ENCODE data around the gene ZNF605. TPM values are rescaled to one million over a fixed set of nuclear protein-coding genes. Genes with fewer than 3 reads are reported as not detected.
A peak's percentile ranks its signal among the peaks of the same experiment; 100 is the strongest.

ZNF605 gene
- total and polyA plus RNA-seq, 2 of the 8 experiments (the other 6 are each of a cell fraction or from before 2014, with no cell fraction given) = 3.6 to 20.3 TPM

DNA sequence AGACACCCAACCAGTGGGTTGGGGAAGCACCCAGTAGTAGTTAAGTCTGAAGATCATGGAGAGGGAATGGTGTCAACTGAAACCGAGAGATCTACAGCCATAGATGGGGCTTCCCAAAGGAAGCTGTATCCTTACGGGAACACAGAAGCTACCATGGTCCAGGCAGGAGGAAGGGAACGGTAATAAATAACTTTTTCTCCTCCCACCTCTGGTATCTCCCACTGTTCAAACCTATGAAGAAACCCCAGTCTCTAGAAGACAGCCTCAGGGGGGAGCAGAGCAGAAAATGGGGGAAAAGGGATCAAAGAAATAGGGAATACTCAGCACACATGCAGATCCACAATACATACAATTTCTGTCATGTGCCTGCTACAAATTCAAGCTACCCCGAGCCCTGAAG, 33.4 kb downstream of the ZNF605 start:
- no peaks in the 10 kb centered on the region for H3K79me2 ChIP-seq (ENCODE audit: control insufficient read depth in 1 of 2, insufficient read depth in 2 of 2, low read length in 2 of 2)
- FAIRE-seq = no peak

More for the DNA sequence above, 33.4 kb downstream of the ZNF605 start:
- no peak overlapping the region for H3K4ac ChIP-seq (replicated peaks; ENCODE audit: insufficient read length, low read depth, low read length)
- H3K9me3 ChIP-seq (ENCODE audit: insufficient read depth in 2 of 2, low read depth in 1 of 2, low read length in 1 of 2) = peaks cover 75 to 90% of the 10 kb centered on the region in 2 experiments
- WGBS, 2 experiments (ENCODE audit: extremely low coverage in 1 of 2, insufficient coverage in 1 of 2, insufficient read length in 1 of 2, insufficient replicate concordance in 2 of 2, low coverage in 1 of 2, low lambda C conversion rate in 2 of 2, missing lambda C conversion rate in 1 of 2) = 84% methylated on average over 4 of the region's 4 CpGs; no CpG with 5 or more reads in 1 of the 2 experiments
- no peaks in the 10 kb centered on the region for H3K27me3 ChIP-seq (replicated peaks in 1 of 4; ENCODE audit: control insufficient read depth in 3 of 4, extremely low read depth in 1 of 4, insufficient read depth in 3 of 4, low read length in 3 of 4)
- H3K4me3 ChIP-seq (ENCODE audit: extremely low read depth in 1 of 4, insufficient read depth in 2 of 4, low read depth in 3 of 4, low read length in 4 of 4) = no peak overlapping the region
- ChIA-PET POLR2A (ENCODE audit: partially characterized antibody) (interaction anchor here (1.3 kb wide), 1 partner anchor 8 kb away, joined by 4 read pairs; no protein-coding TSS in a partner anchor), CTCF (ENCODE audit: partially characterized antibody) (interaction anchor here (0.7 to 2.2 kb wide), 6 partner anchors 8 to 115 kb away, joined by 3 to 8 read pairs (median 4); no protein-coding TSS in a partner anchor)
- DNase-seq (ENCODE audit: low read depth in 1 of 2, low spot score in 2 of 2) = peak in 1 of 2 experiments; percentile 1
- H2BK15ac ChIP-seq (ENCODE audit: low read length) = no peak overlapping the region
- no peak for TF ChIP-seq NANOG (IDR thresholded peaks at IDR 0.05; ENCODE audit: insufficient read depth, low read depth, low read length, poor library complexity, severe bottlenecking)
- TF ChIP-seq ATF2 (IDR thresholded peaks at IDR 0.05; ENCODE audit: low read length) = no peak
- TF ChIP-seq CTBP2 (IDR thresholded peaks at IDR 0.05; ENCODE audit: borderline replicate concordance, insufficient read depth, insufficient read length, low read length) = no peak
- TF ChIP-seq MAFK (IDR thresholded peaks at IDR 0.05; ENCODE audit: low read depth, low read length) = no peak
- TF ChIP-seq BACH1 (IDR thresholded peaks at IDR 0.05; ENCODE audit: low read length) = no peak
- TF ChIP-seq RNF2 (IDR thresholded peaks at IDR 0.05; ENCODE audit: borderline replicate concordance, low read depth, low read length, missing control alignments, poor library complexity, severe bottlenecking) = no peak
- no peak for TF ChIP-seq RBBP5 (IDR thresholded peaks at IDR 0.05; ENCODE audit: borderline replicate concordance, low read depth, low read length)
- no peak for TF ChIP-seq HDAC2 (IDR thresholded peaks at IDR 0.05; ENCODE audit: borderline replicate concordance in 1 of 2, low read depth in 2 of 2, low read length in 2 of 2)
- no peak for TF ChIP-seq POLR2A (IDR thresholded peaks at IDR 0.05; ENCODE audit: control extremely low read depth in 1 of 2, low read depth in 2 of 2, low read length in 2 of 2)
- no peak for TF ChIP-seq TAF7 (optimal IDR thresholded peaks at IDR 0.05; ENCODE audit: borderline replicate concordance, low read depth, low read length)
- no peak overlapping the region for H4K91ac ChIP-seq (replicated peaks; ENCODE audit: insufficient read length, low read length)
- H2BK20ac ChIP-seq (ENCODE audit: low read length) = no peak overlapping the region
- no peak overlapping the region for H3K14ac ChIP-seq (ENCODE audit: insufficient read length)
- no peak overlapping the region for H3K4me2 ChIP-seq (ENCODE audit: insufficient read depth in 1 of 2, low read depth in 2 of 2, low read length in 2 of 2)
- H3K4me1 ChIP-seq (replicated peaks in 1 of 4; ENCODE audit: control insufficient read depth in 3 of 4, insufficient read depth in 4 of 4, low read length in 3 of 4) = no peaks in the 10 kb centered on the region
- H2AFZ ChIP-seq (ENCODE audit: low read length) = no peak overlapping the region
- no peaks in the 10 kb centered on the region for H3K79me1 ChIP-seq (ENCODE audit: low read depth, low read length)
- H3K23me2 ChIP-seq (ENCODE audit: low read depth, low read length) = no peaks in the 10 kb centered on the region
- no peak overlapping the region for H3K18ac ChIP-seq (ENCODE audit: extremely low read depth, low read length)
- no peak overlapping the region for H2AK5ac ChIP-seq (ENCODE audit: low read depth, low read length)
- H4K8ac ChIP-seq (ENCODE audit: extremely low read depth, insufficient read depth, low read length) = no peak overlapping the region
- H3K56ac ChIP-seq (replicated peaks; ENCODE audit: insufficient read length, low read depth, low read length) = no peak overlapping the region
- H4K20me1 ChIP-seq (replicated peaks in 1 of 2; ENCODE audit: control insufficient read depth in 1 of 2, insufficient read depth in 2 of 2, low read length in 2 of 2) = no peaks in the 10 kb centered on the region
- H3K36me3 ChIP-seq (ENCODE audit: control insufficient read depth in 2 of 4, insufficient read depth in 4 of 4, low read length in 3 of 4) = peaks cover 0 to 17% (median 5%) of the 10 kb centered on the region in 4 experiments; a peak in 3 of 8 replicates
- H4K5ac ChIP-seq (ENCODE audit: insufficient read length, low read depth, low read length) = no peak overlapping the region
- no peak overlapping the region for H3K27ac ChIP-seq (ENCODE audit: low read depth, low read length)
- H2BK120ac ChIP-seq (replicated peaks; ENCODE audit: low read depth, low read length) = no peak overlapping the region
- no peak overlapping the region for H3K23ac ChIP-seq (ENCODE audit: insufficient read length)
- H3K9ac ChIP-seq (replicated peaks in 1 of 4; ENCODE audit: extremely low read depth in 1 of 4, low read depth in 3 of 4, low read length in 3 of 4) = no peak overlapping the region
- no peak overlapping the region for H2BK5ac ChIP-seq (ENCODE audit: low read depth, low read length)
- no peak overlapping the region for H2BK12ac ChIP-seq (ENCODE audit: low read depth, low read length)
